HG03520 (cell line): Measurements from ENCODE around the gene VPS52.
"Not testable (repeated sequence)": the region's sequence is repeated elsewhere in the genome, so short reads cannot be mapped to it uniquely, and the experiment has no call there.

Source experiments
- ATAC-seq: cut with Tn5 transposase; IDR thresholded peaks from one replicate; pipeline ENCODE4 v1.9.1; 2021; ENCODE audit warnings: mild to moderate bottlenecking, moderate library complexity; ENCODE audit not compliant: unreplicated experiment

The VPS52 gene

DNA sequence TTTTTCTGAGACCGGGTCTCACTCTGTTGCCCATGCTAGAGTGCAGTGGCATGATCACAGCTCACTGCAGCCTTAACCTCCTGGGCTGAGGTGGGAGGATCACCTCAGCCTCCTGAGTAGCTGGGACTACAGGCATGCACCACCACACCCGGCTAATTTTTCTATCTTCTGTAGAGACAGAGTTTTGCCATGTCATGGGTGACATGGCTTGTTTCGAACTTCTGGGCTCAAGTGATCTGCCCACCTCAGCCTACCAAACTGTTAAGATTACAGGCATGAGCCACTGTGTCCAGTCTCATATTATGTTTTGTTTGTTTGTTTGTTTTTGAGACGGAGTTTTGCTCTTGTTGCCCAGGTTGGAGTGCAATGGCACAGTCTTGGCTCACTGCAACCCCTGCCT, 13.5 kb upstream of the VPS52 start:
- ATAC-seq, result not testable (repeated sequence)

DNA sequence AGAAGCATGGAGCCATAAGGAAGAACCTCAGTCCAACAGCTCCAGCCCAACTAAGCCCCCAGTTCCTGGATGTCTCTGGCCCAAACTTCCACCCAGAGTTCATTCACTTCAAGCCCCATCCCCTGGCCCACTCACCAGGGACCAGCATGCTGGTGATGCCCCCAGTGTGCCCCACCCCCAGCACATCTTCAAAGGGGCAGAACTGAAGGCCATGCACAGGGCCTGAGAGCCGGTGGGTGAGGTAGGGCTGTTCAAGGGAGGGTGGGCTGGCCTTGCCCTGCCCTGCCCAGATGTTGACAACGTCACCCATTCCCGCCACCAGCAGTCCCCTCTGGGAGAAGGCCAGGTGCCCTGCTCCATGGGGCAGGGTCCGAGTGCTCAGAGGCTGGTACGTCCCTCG, 8.9 kb upstream of the VPS52 start:
- no peak for ATAC-seq

DNA sequence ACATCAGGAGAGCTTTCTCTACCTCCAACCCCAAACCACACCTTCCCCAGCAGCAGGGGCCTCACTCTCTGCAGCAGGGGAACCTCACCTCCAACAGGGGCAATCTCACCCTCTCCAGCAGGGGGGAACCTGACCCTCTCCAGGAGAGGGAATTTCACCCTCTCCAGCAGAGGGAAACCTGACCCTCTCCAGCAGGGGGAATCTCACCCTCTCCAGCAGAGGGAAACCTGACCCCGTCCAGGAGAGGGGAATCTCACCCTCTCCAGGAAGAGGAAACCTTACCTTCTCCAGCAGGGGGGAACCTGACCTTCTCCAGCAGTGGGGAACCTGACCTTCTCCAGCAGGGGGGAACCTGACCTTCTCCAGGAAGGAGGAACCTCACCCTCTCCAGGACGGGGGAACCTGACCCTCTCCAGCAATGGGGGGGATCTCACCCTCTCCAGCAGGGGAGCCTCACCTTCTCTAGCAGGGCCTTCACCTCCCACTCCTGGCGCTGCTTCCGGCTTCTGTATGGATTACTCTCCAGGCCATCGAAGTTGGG, 8.4 kb upstream of the VPS52 start:
- no peak for ATAC-seq

DNA sequence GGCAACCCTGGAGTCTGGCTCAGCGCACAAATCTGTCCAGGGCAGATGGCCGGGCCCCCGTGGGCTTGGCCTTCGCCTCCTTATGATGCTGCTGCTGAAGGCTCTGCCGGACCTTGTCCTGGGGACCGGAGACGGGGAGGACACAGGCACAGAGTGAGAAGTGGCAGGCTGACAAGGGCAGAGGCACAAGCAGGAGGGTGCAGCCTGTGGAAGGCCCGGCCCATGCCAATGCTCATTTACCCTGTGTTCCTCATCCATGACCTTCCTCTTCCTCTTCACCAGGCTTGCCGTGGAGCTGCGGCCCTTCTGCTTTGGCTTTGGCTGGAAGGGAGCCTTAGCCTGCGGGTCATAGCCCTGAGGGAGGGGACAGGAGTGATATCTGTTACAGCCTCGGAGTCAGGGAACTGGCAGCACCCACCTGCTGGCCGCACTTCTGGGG, 7.6 kb upstream of the VPS52 start:
- no peak for ATAC-seq

DNA sequence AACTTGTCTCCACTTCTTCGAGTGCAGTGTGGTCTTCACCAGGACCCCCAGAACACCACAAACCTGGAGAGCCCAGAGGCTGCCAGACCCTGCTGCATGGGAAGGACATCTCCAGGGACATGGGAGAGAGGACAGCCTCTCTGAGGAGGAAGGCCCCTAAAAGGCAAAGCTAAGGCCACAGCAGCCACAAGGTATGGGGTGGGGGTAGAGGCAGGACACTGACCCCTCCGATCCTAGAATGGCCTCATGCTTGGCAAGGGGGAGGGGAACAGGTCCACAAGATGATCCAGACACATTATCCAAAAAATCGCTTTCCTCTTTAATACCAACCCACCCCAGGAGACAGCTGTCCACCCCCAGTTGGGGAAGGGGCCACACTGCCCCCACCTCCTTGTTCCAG, 7.1 kb upstream of the VPS52 start:
- no peak for ATAC-seq

DNA sequence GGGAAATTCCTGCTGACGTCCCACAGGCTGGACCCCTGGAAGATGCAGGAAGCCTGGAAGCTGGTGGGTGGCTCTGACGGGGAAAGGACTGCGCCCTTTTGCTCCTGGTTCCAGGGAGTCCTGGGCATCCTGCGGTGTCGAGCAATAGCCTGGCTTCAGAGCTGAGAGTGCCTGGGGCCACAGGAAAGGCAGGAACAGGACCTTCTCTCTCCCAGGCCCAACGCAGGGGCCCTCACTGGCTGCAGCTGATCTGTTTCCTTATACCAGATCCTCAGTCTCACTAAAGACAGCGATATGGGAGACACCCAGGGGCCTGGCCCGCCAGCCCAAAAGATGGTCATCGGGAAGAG, 6.7 kb upstream of the VPS52 start:
- ATAC-seq, result no peak

- ATAC-seq, result no peak
Observed at GRCh38 chr6:33277663-33278391, 6.2 kb upstream of the VPS52 start.

- ATAC-seq, result peak; percentile 44
Observed at GRCh38 chr6:33276864-33277662, 5.4 kb upstream of the VPS52 start, which contains the start of gene B3GALT4. Gene B3GALT4 (plus strand): TSS chr6:33277123. CDS start chr6:33277420, 297 bp downstream.

GRCh38 chr6:33276581-33276863, 4.8 kb upstream of the VPS52 start:
- ATAC-seq, result no peak

DNA sequence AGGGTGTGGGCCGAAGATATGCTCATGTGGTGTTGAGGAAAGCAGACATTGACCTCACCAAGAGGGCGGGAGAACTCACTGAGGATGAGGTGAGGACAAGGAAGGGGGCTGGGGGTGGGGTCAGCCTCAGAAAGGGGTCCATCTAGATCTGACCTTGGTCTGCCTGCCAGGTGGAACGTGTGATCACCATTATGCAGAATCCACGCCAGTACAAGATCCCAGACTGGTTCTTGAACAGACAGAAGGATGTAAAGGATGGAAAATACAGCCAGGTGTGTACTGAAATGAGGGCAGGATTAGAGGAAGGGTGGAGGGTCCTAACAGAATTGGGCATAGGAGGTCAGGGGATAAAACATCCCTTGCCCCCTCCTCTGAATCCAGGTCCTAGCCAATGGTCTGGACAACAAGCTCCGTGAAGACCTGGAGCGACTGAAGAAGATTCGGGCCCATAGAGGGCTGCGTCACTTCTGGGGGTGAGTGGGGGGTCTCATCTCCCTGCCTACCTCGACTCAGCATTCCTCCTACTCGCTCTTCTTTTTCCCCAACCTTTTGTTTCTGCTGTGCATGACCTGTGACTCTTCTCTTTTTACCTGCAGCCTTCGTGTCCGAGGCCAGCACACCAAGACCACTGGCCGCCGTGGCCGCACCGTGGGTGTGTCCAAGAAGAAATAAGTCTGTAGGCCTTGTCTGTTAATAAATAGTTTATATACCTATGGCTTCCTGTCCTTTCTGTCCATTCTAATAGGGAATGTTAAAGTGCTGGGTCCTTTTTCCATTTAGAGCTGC, 4.3 kb upstream of the VPS52 start:
- not testable (repeated sequence) for ATAC-seq

DNA sequence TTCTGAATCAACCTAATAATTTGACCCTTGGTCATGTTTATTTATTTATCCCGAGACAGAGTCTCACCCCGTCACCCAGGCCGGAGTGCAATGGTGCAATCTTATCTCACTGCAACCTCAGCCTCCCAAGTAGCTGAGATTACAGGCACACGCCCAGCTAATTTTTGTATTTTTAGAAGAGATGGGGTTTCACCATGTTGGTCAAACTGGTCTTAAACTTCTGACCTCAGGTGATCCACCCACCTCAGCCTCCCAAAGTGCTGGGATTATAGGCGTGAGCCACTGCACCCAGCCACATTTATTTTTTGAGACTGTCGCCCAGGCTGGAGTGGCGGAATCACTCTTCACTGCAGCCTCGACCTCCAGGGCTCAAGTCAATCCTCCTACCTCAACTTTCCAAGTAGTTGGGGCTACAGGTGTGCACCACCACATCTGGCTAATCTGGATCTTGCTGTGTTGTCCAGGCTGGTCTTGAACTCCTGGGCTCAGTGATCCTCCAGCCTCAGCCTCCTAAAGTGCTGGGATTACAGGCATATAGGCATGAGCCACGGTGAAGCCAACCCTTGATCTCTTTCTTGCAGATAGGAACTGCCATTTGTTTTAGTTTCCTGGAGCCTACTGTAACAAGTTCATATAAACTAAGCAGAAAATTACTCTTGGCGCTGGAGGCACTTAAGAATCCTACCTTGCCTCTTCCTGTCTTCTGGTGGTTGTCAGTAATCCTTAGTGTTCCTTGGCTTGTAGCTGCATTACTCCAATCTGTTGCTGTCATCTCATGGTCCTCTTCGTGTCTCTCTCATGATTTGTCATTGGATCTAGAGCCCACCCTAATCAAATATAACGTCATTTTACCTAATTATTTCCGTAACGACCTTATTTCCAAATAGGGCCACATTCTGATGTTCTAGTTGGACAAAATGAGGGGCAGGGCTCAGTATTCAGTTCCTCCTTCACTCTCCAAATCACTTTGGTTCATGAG, 2.5 kb upstream of the VPS52 start:
- ATAC-seq, result no peak

GRCh38 chr6:33273129-33273923, 1.6 kb upstream of the VPS52 start:
- no peak for ATAC-seq

- ATAC-seq, result peak; percentile 21
Observed at GRCh38 chr6:33272275-33273128, 826 bp upstream of the VPS52 start.

GRCh38 chr6:33271117-33271467, 584 bp downstream of the VPS52 start:
- ATAC-seq, result no peak

GRCh38 chr6:33264015-33264414, 7.7 kb downstream of the VPS52 start:
- no peak for ATAC-seq

GRCh38 chr6:33262490-33262889, 9.2 kb downstream of the VPS52 start:
- ATAC-seq, result not testable (repeated sequence)

DNA sequence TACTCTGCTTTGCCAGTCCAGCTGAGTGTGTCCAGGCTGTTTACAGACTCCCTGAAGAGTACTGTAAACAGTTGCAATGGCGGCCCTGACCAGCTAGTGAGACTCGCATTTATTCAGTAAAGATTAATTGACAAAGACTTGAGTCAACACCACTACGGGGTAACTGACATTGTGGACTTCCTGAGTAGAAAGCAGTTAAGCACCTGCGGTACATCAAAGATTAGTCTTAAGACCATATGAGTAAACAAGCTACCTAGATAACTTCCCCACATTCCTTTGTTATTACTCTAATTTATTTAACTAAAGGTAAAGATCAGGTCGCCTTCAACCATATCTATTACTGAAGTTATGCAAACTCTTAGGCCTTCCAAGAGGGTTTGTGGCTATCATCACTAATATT, 12.6 kb downstream of the VPS52 start:
- ATAC-seq, result no peak

DNA sequence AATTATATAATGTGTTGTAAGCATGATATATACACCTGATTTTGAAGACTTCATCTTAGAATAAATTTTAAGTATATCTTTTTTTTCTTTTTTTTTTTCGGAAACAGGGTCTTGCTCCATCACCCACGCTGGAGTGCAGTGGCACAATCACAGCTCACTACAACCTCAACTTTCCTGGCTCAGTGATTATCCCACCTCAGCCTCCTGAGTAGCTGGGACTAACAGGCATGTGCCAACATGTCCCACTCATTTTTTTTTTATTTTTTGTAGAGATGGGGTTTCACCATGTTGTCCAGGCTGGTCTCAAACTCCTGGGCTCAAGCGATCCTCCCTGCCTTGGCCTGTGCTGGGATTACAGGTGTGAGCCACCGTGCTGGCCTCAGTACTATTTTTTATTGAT, 17.1 kb downstream of the VPS52 start:
- ATAC-seq, result no peak

- no peak for ATAC-seq
Observed at GRCh38 chr6:33252759-33253158, 18.9 kb downstream of the VPS52 start.
